ENCODE data around the gene LRRC59. TPM values are rescaled to one million over a fixed set of nuclear protein-coding genes. Genes with fewer than 3 reads are reported as not detected.

LRRC59 gene
- total and polyA plus RNA-seq, 2 of the 13 experiments (the other 11 are each of a cell fraction or from before 2014, with no cell fraction given), result 87.3 to 222 TPM

DNA sequence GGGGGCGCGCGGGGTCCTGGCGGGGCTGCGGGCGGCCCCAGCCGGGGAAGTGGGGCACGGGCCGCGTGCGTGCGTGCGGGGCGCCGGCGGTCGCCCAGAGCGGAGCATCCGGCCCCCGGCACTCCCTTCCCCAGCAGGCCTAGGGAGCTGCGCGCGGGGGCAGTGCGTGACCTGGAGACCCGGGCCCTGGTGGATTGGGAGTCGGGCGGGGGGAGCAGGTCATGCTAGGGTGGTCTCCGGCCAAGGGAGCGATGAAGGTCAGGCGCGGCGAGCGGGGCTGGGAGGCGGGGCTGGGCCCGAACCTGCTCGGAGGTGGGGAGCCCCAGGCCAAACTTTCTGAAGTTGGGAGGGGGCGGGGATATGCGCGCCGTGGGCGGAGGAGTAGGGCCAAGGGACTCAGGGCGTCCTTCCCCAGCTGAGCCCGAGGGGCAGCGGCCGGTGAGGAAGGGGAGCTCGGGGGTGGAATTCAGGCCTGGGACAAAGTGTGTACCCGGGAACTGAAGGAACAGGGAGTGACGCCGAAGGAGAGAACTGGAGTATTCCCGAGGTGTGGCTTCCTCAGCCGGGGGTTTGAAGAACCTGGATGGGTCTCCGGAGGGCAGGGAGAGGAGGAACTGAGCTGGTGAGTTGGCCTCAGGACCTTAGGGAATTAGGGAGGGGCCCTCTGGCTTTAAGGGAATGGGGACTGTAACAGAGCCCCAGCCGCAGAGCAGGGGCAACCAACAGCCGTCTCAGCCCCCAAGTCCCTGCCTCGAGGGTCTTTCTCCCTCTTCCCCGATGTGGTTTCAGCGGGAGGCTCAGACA lies 50.8 kb downstream of the LRRC59 start (continued):
- no peak for TF ChIP-seq KAT7 (CRISPR knock-in tag; IDR thresholded peaks at IDR 0.05; ENCODE audit: borderline replicate concordance)
- no peak for TF ChIP-seq JARID2 (CRISPR knock-in tag; IDR thresholded peaks at IDR 0.05; ENCODE audit: insufficient replicate concordance)
- TF ChIP-seq ZNF234 (CRISPR knock-in tag; conservative IDR thresholded peaks at IDR 0.05), result no peak
- TF ChIP-seq SIN3A (IDR thresholded peaks at IDR 0.05; ENCODE audit: borderline replicate concordance, low read depth, low read length), result 0 out of 2 replicates have a peak, but pooled peaks have one; percentile 18
- no peak for TF ChIP-seq MIER3 (CRISPR knock-in tag; IDR thresholded peaks at IDR 0.05; ENCODE audit: borderline replicate concordance)
- TF ChIP-seq ONECUT2 (CRISPR knock-in tag; IDR thresholded peaks at IDR 0.05), result no peak
- no peak for TF ChIP-seq ZNF501 (CRISPR knock-in tag; IDR thresholded peaks at IDR 0.05)
- peak; percentile 21 for TF ChIP-seq YEATS4 (CRISPR knock-in tag; IDR thresholded peaks at IDR 0.05; ENCODE audit: borderline replicate concordance)
- no peak for TF ChIP-seq XRCC5 (optimal IDR thresholded peaks at IDR 0.05; ENCODE audit: low read length)
- TF ChIP-seq ZNF441 (CRISPR knock-in tag; IDR thresholded peaks at IDR 0.05; ENCODE audit: borderline replicate concordance), result peak; percentile 27; the same call in 1 of the 2 replicates
- no peak for TF ChIP-seq ZNF446 (CRISPR knock-in tag; IDR thresholded peaks at IDR 0.05)
- no peak for TF ChIP-seq CBX1 (IDR thresholded peaks at IDR 0.05; ENCODE audit: low read depth)
- no peak for TF ChIP-seq HNRNPUL1 (IDR thresholded peaks at IDR 0.05; ENCODE audit: low read depth, low read length)
- TF ChIP-seq RFXANK (CRISPR knock-in tag; IDR thresholded peaks at IDR 0.05), result no peak
- TF ChIP-seq MXI1 (IDR thresholded peaks at IDR 0.05; ENCODE audit: borderline replicate concordance, low read depth, low read length), result no peak
- peak; percentile 45; the same call in 1 of the 2 replicates for TF ChIP-seq ZNF570 (CRISPR knock-in tag; IDR thresholded peaks at IDR 0.05; ENCODE audit: borderline replicate concordance)
- TF ChIP-seq, protein P1, sequence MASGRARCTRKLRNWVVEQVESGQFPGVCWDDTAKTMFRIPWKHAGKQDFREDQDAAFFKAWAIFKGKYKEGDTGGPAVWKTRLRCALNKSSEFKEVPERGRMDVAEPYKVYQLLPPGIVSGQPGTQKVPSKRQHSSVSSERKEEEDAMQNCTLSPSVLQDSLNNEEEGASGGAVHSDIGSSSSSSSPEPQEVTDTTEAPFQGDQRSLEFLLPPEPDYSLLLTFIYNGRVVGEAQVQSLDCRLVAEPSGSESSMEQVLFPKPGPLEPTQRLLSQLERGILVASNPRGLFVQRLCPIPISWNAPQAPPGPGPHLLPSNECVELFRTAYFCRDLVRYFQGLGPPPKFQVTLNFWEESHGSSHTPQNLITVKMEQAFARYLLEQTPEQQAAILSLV (CRISPR knock-in tag; IDR thresholded peaks at IDR 0.05; ENCODE audit: borderline replicate concordance), result 0 out of 2 replicates have a peak, but pooled peaks have one; percentile 7
- TF ChIP-seq, protein P2, sequence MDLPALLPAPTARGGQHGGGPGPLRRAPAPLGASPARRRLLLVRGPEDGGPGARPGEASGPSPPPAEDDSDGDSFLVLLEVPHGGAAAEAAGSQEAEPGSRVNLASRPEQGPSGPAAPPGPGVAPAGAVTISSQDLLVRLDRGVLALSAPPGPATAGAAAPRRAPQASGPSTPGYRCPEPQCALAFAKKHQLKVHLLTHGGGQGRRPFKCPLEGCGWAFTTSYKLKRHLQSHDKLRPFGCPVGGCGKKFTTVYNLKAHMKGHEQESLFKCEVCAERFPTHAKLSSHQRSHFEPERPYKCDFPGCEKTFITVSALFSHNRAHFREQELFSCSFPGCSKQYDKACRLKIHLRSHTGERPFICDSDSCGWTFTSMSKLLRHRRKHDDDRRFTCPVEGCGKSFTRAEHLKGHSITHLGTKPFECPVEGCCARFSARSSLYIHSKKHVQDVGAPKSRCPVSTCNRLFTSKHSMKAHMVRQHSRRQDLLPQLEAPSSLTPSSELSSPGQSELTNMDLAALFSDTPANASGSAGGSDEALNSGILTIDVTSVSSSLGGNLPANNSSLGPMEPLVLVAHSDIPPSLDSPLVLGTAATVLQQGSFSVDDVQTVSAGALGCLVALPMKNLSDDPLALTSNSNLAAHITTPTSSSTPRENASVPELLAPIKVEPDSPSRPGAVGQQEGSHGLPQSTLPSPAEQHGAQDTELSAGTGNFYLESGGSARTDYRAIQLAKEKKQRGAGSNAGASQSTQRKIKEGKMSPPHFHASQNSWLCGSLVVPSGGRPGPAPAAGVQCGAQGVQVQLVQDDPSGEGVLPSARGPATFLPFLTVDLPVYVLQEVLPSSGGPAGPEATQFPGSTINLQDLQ (CRISPR knock-in tag; IDR thresholded peaks at IDR 0.05), result no peak
- no peak for TF ChIP-seq ZMYM2 (CRISPR knock-in tag; IDR thresholded peaks at IDR 0.05)
- TF ChIP-seq ZNF329 (CRISPR knock-in tag; IDR thresholded peaks at IDR 0.05; ENCODE audit: low read depth), result no peak
- no peak for TF ChIP-seq EP300 (IDR thresholded peaks at IDR 0.05; ENCODE audit: low read depth in 2 of 2, low read length in 2 of 2)
- TF ChIP-seq EP300 (CRISPR knock-in tag; IDR thresholded peaks at IDR 0.05; ENCODE audit: borderline replicate concordance), result no peak; the same call in 1 of the 2 replicates
- TF ChIP-seq ZNF672 (CRISPR knock-in tag; IDR thresholded peaks at IDR 0.05), result no peak
- TF ChIP-seq RFX5 (IDR thresholded peaks at IDR 0.05; ENCODE audit: low read depth, low read length), result no peak
- no peak for TF ChIP-seq ZSCAN9 (CRISPR knock-in tag; IDR thresholded peaks at IDR 0.05; ENCODE audit: borderline replicate concordance)
- TF ChIP-seq JUN (CRISPR knock-in tag; IDR thresholded peaks at IDR 0.05), result no peak
- no peak for TF ChIP-seq NFYC (CRISPR knock-in tag; IDR thresholded peaks at IDR 0.05)

Measured in HepG2 (cell line).